HEK293 (cell line): ENCODE results near the gene HMGB2.

Experiments
- KLF1 ChIP-seq: fragments of 450-650 bp; formaldehyde crosslinking; IDR thresholded peaks from 2 replicates; pipeline ENCODE4 v1.5.1; 2016; ENCODE audit warnings: missing biosample characterization, missing genetic modification characterization
- MZF1 ChIP-seq: fragments of 450-650 bp; formaldehyde crosslinking; IDR thresholded peaks from 2 replicates; pipeline ENCODE4 v1.5.1; 2017; ENCODE audit warnings: missing biosample characterization, missing genetic modification characterization, borderline replicate concordance
- PBX3 ChIP-seq: sonication (generic); formaldehyde crosslinking; IDR thresholded peaks from 2 replicates; pipeline ENCODE4 v1.8.1; 2022; ENCODE audit warnings: mild to moderate bottlenecking, moderate library complexity, missing genetic modification reagents
- PRDM2 ChIP-seq: fragments of 450-650 bp; formaldehyde crosslinking; IDR thresholded peaks from 2 replicates; pipeline ENCODE4 v1.5.1; 2016; ENCODE audit warnings: missing biosample characterization, missing genetic modification characterization, borderline replicate concordance
- RBAK ChIP-seq: fragments of 450-650 bp; formaldehyde crosslinking; IDR thresholded peaks from 2 replicates; pipeline ENCODE4 v1.5.1; 2016; ENCODE audit warnings: missing biosample characterization, missing genetic modification characterization
- YY1 ChIP-seq: fragments of 450-650 bp; formaldehyde crosslinking; IDR thresholded peaks from 2 replicates; pipeline ENCODE4 v1.5.1; 2018; ENCODE audit warnings: missing biosample characterization, missing genetic modification characterization
- ZBTB11 ChIP-seq: fragments of 450-650 bp; formaldehyde crosslinking; conservative IDR thresholded peaks from 2 replicates; pipeline ENCODE4 v1.5.1; 2016; ENCODE audit warnings: low read depth, missing biosample characterization, missing genetic modification characterization
- ZBTB7A ChIP-seq: fragments of 450-650 bp; formaldehyde crosslinking; IDR thresholded peaks from 2 replicates; pipeline ENCODE4 v1.5.1; 2016; ENCODE audit warnings: low read depth, missing biosample characterization, missing genetic modification characterization
- ZEB2 ChIP-seq: fragments of 450-650 bp; formaldehyde crosslinking; IDR thresholded peaks from 2 replicates; pipeline ENCODE4 v1.5.1; 2016; ENCODE audit warnings: missing biosample characterization, missing genetic modification characterization
- ZNF10 ChIP-seq: fragments of 450-650 bp; formaldehyde crosslinking; IDR thresholded peaks from 2 replicates; pipeline ENCODE4 v1.5.1; 2017; ENCODE audit warnings: missing biosample characterization, missing genetic modification characterization
- ZNF132 ChIP-seq: fragments of 450-650 bp; formaldehyde crosslinking; IDR thresholded peaks from 2 replicates; pipeline ENCODE4 v1.5.1; 2017; ENCODE audit warnings: missing biosample characterization, missing genetic modification characterization, borderline replicate concordance
- ZNF174 ChIP-seq: fragments of 450-650 bp; formaldehyde crosslinking; IDR thresholded peaks from 2 replicates; pipeline ENCODE4 v1.5.0; 2017; ENCODE audit warnings: missing biosample characterization, mild to moderate bottlenecking, missing genetic modification characterization
- ZNF175 ChIP-seq: fragments of 450-650 bp; formaldehyde crosslinking; IDR thresholded peaks from 2 replicates; pipeline ENCODE4 v1.5.1; 2016; ENCODE audit warnings: missing biosample characterization, missing genetic modification characterization
- ZNF292 ChIP-seq: fragments of 450-650 bp; formaldehyde crosslinking; IDR thresholded peaks from 2 replicates; pipeline ENCODE4 v1.5.1; 2016; ENCODE audit warnings: low read depth, missing biosample characterization, missing genetic modification characterization, borderline replicate concordance
- ZNF341 ChIP-seq: fragments of 450-650 bp; formaldehyde crosslinking; IDR thresholded peaks from 2 replicates; pipeline ENCODE4; 2016; ENCODE audit warnings: low read depth, missing biosample characterization, missing genetic modification characterization
- ZNF350 ChIP-seq: fragments of 450-650 bp; formaldehyde crosslinking; IDR thresholded peaks from 2 replicates; pipeline ENCODE4 v1.5.0; 2017; ENCODE audit warnings: missing biosample characterization, mild to moderate bottlenecking, missing genetic modification characterization
- ZNF366 ChIP-seq: fragments of 450-650 bp; formaldehyde crosslinking; conservative IDR thresholded peaks from 2 replicates; pipeline ENCODE4 v1.5.1; 2016; ENCODE audit warnings: missing biosample characterization, missing genetic modification characterization
- ZNF37A ChIP-seq: fragments of 450-650 bp; IDR thresholded peaks from 2 replicates; pipeline ENCODE4 v1.5.1; 2018; ENCODE audit warnings: missing biosample characterization, missing genetic modification characterization
- ZNF449 ChIP-seq: fragments of 450-650 bp; formaldehyde crosslinking; IDR thresholded peaks from 2 replicates; pipeline ENCODE4 v1.5.1; 2017; ENCODE audit warnings: missing biosample characterization, mild to moderate bottlenecking, missing genetic modification characterization, moderate library complexity
- ZNF624 ChIP-seq: fragments of 450-650 bp; formaldehyde crosslinking; IDR thresholded peaks from 2 replicates; pipeline ENCODE4 v1.5.1; 2017; ENCODE audit warnings: missing biosample characterization, missing genetic modification characterization
- ZNF629 ChIP-seq: fragments of 450-650 bp; formaldehyde crosslinking; IDR thresholded peaks from 2 replicates; pipeline ENCODE4 v1.5.1; 2017; ENCODE audit warnings: missing biosample characterization, missing genetic modification characterization
- ZNF639 ChIP-seq: fragments of 450-650 bp; formaldehyde crosslinking; IDR thresholded peaks from 2 replicates; pipeline ENCODE4 v1.5.1; 2016; ENCODE audit warnings: missing biosample characterization, missing genetic modification characterization
- ZNF660 ChIP-seq: fragments of 450-650 bp; IDR thresholded peaks from 2 replicates; pipeline ENCODE4 v1.5.1; 2018; ENCODE audit warnings: missing biosample characterization, mild to moderate bottlenecking, missing genetic modification characterization
- ZNF701 ChIP-seq: fragments of 450-650 bp; formaldehyde crosslinking; IDR thresholded peaks from 2 replicates; pipeline ENCODE4 v1.5.1; 2016; ENCODE audit warnings: missing biosample characterization, missing genetic modification characterization

The HMGB2 gene

GRCh38 chr4:173370477-173371291 is 36.5 kb upstream of the HMGB2 start, which contains the start of gene SAP30 (continued):
- TF ChIP-seq ZNF639 (tag by site-specific recombination) = no peak
- no peak for TF ChIP-seq ZNF629
- TF ChIP-seq YY1 (tag by site-specific recombination) = no peak; the same call in 1 of the 2 replicates
- no peak for TF ChIP-seq ZNF624 (tag by site-specific recombination)
- no peak for TF ChIP-seq ZNF350 (tag by site-specific recombination)
- peak; percentile 83 for TF ChIP-seq ZNF366
- peak; percentile 70 for TF ChIP-seq ZNF341 (tag by site-specific recombination)
- no peak for TF ChIP-seq ZNF449
- TF ChIP-seq ZEB2 (tag by site-specific recombination) = no peak
- no peak for TF ChIP-seq ZBTB7A (tag by site-specific recombination)
- TF ChIP-seq ZNF660 (tag by site-specific recombination) = no peak
- TF ChIP-seq PBX3 = 0 out of 2 replicates have a peak, but pooled peaks have one; percentile 50
- peak; percentile 48; the same call in 1 of the 2 replicates for TF ChIP-seq MZF1 (tag by site-specific recombination)
- TF ChIP-seq KLF1 (tag by site-specific recombination) = no peak
- no peak for TF ChIP-seq ZNF174 (tag by site-specific recombination)
- no peak for TF ChIP-seq ZNF175
- TF ChIP-seq ZNF701 = no peak
- no peak for TF ChIP-seq ZNF10 (tag by site-specific recombination)
- no peak for TF ChIP-seq RBAK (tag by site-specific recombination)
- TF ChIP-seq ZBTB11 (tag by site-specific recombination) = no peak; the same call in 1 of the 2 replicates
- TF ChIP-seq ZNF132 (tag by site-specific recombination) = no peak
- no peak for TF ChIP-seq ZNF292 (tag by site-specific recombination)
- TF ChIP-seq PRDM2 (tag by site-specific recombination) = no peak
- no peak for TF ChIP-seq ZNF37A (tag by site-specific recombination)
